Cerebellar nuclear complex (tissue), 1 donor: ENCODE data around the gene DDR1.

Experiments used
- DNase-seq, 2 experiments: peaks; one replicate each; lab custom pipeline; 2025; lab: John Stamatoyannopoulos, UW

The DDR1 gene

DNA sequence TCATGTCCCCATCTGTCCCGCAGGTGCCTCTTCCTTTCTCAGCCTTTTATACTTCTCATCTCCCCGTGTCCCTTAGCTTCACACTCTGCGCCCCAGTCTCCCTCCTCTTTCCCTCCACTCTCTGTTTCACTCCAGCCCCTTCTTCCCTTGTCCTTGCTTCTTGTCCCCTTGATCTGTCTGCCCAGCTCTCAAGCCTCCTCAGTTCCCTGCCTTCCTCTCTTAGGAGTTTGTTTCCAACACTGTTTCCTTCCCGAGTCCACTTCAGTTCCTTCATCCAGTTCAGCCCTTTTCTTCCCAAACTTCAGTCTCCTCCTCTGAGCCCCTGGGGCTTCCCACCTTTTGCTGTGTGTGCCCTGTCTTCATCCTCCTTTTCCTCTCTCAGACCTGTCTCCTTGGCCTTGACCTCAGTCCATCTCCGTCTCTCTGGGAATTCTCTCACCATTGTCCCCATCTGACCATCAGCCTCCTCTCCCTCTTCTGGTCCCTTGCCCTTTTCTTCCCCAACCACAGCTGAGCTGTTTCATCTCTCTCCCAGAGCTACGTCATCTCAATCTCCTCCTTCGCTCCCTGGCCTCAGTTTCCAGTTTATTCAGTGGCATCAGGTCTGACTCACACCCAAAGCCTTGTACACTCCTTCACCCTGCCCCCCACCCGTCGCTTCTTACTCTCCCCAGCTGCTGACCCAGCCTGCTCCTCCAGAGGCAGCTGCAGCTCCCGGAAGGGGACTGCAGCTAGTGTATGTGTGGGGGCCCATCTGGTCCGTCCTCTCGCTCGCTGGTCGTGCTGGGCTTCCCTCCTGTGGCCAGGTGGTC, 2.7 kb upstream of the DDR1 start:
- DNase-seq: no peak

- no peak for DNase-seq
Observed at GRCh38 chr6:30882204-30882758, 2.0 kb upstream of the DDR1 start.

DNA sequence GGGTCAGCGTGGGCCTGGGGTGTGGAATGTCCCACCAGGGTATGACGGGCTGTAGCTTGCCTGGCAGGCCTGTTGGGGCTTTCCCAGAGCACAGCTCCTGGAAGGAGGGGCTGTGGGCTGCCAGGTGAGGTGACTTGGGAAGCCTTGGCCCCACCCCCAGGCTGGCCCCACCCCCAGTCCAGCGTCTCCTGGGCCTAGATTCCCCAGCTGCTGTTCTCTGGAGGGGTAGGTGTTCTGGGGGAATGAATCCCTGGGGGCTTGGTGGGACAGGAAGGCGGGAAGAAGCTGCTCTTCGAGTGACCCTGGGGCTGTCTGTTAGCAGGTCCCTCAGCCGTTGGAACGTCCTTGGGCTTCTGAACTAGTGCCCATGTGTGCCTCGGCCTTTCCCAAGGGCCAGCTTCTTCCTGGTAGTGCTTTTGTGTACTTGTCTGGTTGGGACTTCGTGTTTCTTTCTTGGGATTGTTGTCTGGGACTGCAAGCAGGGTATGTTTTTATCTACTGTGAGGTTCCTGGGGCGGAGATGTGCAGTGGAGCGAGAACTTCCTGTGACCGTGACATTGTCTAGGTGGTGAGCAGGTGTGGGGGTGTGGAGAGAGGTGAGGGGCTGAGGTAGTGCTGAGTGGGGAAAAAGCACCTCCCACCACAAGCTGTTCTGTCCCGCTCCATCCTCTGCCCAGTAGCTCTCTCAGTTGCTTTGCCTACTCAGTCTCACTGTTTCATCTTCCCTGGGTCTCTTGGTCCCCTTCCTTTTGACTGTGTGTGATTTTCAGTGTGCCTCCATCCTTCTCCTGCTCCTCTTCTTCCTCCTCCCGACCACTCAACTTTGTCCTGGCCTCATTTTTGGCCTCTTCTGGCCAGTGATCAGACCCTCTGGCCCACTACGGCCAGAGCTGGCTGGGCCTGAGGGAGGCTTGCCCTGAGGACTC, 1.3 kb upstream of the DDR1 start:
- DNase-seq: no peak

- peak in 1 of 2 experiments; percentile 9 for DNase-seq
Observed at GRCh38 chr6:30884521-30885480, 482 bp downstream of the DDR1 start.

- peak in 1 of 2 experiments; percentile 3 for DNase-seq
Observed at GRCh38 chr6:30885481-30885998, 1.2 kb downstream of the DDR1 start.

DNA sequence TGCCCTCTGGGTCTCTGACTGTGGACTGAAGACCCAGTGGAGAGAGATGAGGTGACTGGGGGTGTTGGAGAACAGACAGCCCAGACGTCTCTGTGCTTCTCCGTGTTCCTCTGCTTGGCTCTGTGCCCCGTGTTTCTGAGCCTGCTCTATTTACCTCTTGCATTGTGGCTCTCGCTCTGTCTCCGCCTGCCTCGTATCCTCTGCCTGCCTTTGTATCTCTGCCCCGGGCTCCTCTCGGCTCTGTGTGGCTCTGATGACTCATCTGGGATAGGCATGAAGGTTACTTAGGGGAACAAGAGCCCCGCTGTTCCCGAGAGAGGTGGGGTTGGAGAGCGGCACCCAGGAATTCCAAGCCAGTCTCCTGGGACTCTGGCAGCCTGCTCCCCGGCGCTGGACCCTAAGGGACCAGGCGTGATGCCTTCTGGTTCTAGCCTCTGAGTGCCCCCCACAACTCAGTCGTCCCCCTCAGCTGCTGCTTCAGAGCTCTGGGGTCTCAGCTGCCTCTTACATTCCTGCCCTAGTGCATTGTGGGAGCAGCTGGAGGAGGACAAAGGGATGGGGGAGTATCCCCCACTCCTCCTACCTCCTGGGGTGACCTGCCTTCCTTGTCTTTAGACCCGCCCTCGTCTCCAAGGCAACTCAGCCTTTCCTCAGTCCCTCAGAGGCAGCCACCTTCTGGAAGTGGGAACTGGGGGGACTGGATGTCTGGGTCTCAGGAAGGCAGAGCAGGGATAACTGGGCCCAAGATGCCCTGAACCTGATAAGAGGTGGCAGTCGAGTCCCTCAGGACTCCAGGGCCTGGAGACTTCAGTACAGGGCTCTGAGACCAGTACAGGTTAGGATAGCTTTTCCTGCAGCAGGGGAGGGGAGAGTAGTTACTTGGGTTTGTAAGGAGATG, 1.9 kb downstream of the DDR1 start:
- DNase-seq: peak in 1 of 2 experiments; percentile 9

GRCh38 chr6:30886897-30887255, 2.6 kb downstream of the DDR1 start:
- DNase-seq: no peak

- no peak for DNase-seq
Observed at GRCh38 chr6:30887901-30888815, 3.8 kb downstream of the DDR1 start.

- DNase-seq: no peak
Observed at GRCh38 chr6:30888816-30889495, 4.6 kb downstream of the DDR1 start.

DNA sequence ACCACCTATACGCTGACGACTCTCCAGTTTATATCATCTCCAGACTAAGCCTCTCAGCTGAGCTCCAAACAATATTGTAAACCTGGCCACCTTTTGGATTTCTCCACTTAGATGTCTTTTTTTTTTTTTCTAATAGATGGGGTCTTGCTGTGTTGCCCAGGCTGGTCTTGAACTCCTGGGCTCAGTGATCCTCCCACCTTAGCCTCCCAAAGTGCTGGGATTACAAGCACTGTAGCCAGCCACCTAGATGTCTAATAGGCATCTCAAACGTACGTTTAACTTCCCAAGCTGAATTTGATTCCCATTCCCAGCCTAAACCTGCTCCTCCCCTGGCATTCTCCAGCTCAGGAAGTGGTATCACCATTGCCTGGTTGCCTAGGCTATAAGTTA, 5.2 kb downstream of the DDR1 start:
- DNase-seq: no peak

GRCh38 chr6:30889921-30890645, 5.8 kb downstream of the DDR1 start:
- DNase-seq: no peak

- DNase-seq: no peak
Observed at GRCh38 chr6:30890646-30891449, 6.5 kb downstream of the DDR1 start.

DNA sequence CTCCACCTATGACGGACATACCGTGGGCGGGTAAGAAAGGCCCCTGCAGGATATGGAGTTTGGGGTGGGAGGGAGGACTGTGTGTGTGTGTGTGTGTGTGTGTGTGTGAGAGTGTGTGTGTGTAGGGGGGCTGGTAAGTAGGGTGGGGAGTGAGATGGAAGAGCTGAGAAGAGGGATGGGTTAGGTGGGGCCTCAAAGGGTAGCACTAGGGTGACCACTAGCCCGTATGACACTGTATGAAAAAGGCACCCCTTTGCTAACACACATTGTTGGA, 7.1 kb downstream of the DDR1 start:
- no peak for DNase-seq

DNA sequence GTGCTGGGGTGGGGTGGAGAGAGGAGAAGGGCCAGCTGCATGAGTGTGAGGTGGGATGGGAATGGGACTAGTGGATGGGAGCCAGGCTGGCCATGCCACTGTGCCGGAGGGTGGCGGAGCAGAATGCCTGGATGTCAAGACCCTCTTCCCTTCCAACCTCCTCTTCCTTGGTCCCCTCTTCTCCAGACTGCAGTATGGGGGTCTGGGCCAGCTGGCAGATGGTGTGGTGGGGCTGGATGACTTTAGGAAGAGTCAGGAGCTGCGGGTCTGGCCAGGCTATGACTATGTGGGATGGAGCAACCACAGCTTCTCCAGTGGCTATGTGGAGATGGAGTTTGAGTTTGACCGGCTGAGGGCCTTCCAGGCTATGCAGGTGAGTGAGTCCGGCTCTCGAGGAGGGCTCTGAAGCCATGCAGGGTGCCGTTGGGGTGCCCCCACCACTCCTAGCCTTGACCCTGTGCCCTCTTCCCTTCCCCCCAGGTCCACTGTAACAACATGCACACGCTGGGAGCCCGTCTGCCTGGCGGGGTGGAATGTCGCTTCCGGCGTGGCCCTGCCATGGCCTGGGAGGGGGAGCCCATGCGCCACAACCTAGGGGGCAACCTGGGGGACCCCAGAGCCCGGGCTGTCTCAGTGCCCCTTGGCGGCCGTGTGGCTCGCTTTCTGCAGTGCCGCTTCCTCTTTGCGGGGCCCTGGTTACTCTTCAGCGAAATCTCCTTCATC, 7.7 kb downstream of the DDR1 start:
- DNase-seq: no peak

- DNase-seq: no peak
Observed at GRCh38 chr6:30893001-30893591, 8.8 kb downstream of the DDR1 start.

- DNase-seq: no peak
Observed at GRCh38 chr6:30893666-30894065, 9.3 kb downstream of the DDR1 start.
